WTC11 (cell line): ENCODE data around the gene FSD1L. TPM values are rescaled to one million over a fixed set of nuclear protein-coding genes. Genes with fewer than 3 reads are reported as not detected.
A peak's percentile ranks its signal among the peaks of the same experiment; 100 is the strongest.

Experiments
- ATAC-seq: fragments of 200-7000 bp; cut with Tn5 transposase; 2 replicates; pipeline ENCODE4 v1.10.0; 2021; ENCODE audit warnings: mild to moderate bottlenecking, moderate library complexity
- CTCF ChIA-PET: fragments of 300-600 bp; sonication (Branson Sonifier 250); formaldehyde crosslinking; loops from one replicate; lab custom pipeline; 2021; ENCODE audit warnings: antibody characterized with exemption; lab: Charles Lee
- POLR2A ChIA-PET: fragments of 350-600 bp; sonication (Branson Sonifier 250); formaldehyde crosslinking; loops from one replicate; lab custom pipeline; 2021; ENCODE audit warnings: antibody characterized with exemption; lab: Charles Lee
- DNase-seq: peaks from one replicate; pipeline ENCODE4 v3.0.0; 2021; ENCODE audit warnings: low spot score
- H3K27ac Mint-ChIP-seq: 2 replicates; pipeline ENCODE4 v1.8.0; 2021; ENCODE audit warnings: mixed read lengths
- H3K27me3 Mint-ChIP-seq: 2 replicates; pipeline ENCODE4 v1.8.0; 2021; ENCODE audit warnings: low read depth, mild to moderate bottlenecking, moderate library complexity, mixed read lengths
- H3K36me3 Mint-ChIP-seq: 2 replicates; pipeline ENCODE4 v1.8.0; 2021; ENCODE audit warnings: mixed read lengths
- H3K4me1 Mint-ChIP-seq: 2 replicates; pipeline ENCODE4 v1.8.0; 2022; ENCODE audit warnings: mixed read lengths
- H3K4me3 Mint-ChIP-seq: 2 replicates; pipeline ENCODE4 v1.8.0; 2021; ENCODE audit warnings: mild to moderate bottlenecking, moderate library complexity, mixed read lengths
- H3K9me3 Mint-ChIP-seq: 2 replicates; pipeline ENCODE4 v1.8.0; 2021; ENCODE audit warnings: mixed read lengths
- AFF4 ChIP-seq: sonication (generic); formaldehyde crosslinking; IDR thresholded peaks from 2 replicates; pipeline ENCODE4 v1.8.1; 2023; ENCODE audit warnings: mild to moderate bottlenecking, missing genetic modification reagents, borderline replicate concordance
- CREB1 ChIP-seq: sonication (generic); formaldehyde crosslinking; IDR thresholded peaks from 2 replicates; pipeline ENCODE4 v1.8.0; 2023; ENCODE audit warnings: mild to moderate bottlenecking, missing genetic modification reagents
- ETV6 ChIP-seq: sonication (generic); formaldehyde crosslinking; IDR thresholded peaks from 2 replicates; pipeline ENCODE4 v1.8.1; 2022; ENCODE audit warnings: mild to moderate bottlenecking, missing genetic modification reagents
- FOXJ3 ChIP-seq: sonication (generic); formaldehyde crosslinking; IDR thresholded peaks from 2 replicates; pipeline ENCODE4 v1.9.0; 2021; ENCODE audit warnings: missing genetic modification reagents, mild to moderate bottlenecking, borderline replicate concordance
- FOXP1 ChIP-seq: sonication (generic); formaldehyde crosslinking; IDR thresholded peaks from 2 replicates; pipeline ENCODE4 v1.8.0; 2022; ENCODE audit warnings: missing genetic modification reagents, mild to moderate bottlenecking, moderate library complexity, borderline replicate concordance
- GRHL2 ChIP-seq: fragments of 250-450 bp; sonication (Bioruptor Pico); IDR thresholded peaks from 2 replicates; pipeline ENCODE4 v1.8.0; 2022; ENCODE audit warnings: mild to moderate bottlenecking, moderate library complexity; ENCODE audit not compliant: insufficient replicate concordance, severe bottlenecking
- JAZF1 ChIP-seq: fragments of 250-450 bp; sonication (Bioruptor Pico); IDR thresholded peaks from 2 replicates; pipeline ENCODE4 v1.9.0; 2021; ENCODE audit warnings: moderate library complexity, mild to moderate bottlenecking, inconsistent platforms
- KAT7 ChIP-seq: sonication (generic); formaldehyde crosslinking; IDR thresholded peaks from 2 replicates; pipeline ENCODE4 v1.8.1; 2023; ENCODE audit warnings: missing genetic modification reagents, mild to moderate bottlenecking, borderline replicate concordance
- MXD4 ChIP-seq: fragments of 250-450 bp; sonication (Bioruptor Pico); IDR thresholded peaks from 2 replicates; pipeline ENCODE4 v1.8.0; 2021; ENCODE audit warnings: mild to moderate bottlenecking, moderate library complexity, borderline replicate concordance
- NR2C2 ChIP-seq: sonication (generic); formaldehyde crosslinking; IDR thresholded peaks from 2 replicates; pipeline ENCODE4 v1.8.0; 2022; ENCODE audit warnings: mild to moderate bottlenecking, missing genetic modification reagents
- OVOL2 ChIP-seq: fragments of 250-450 bp; sonication (Bioruptor Pico); IDR thresholded peaks from 2 replicates; pipeline ENCODE4 v1.9.0; 2021; ENCODE audit warnings: mild to moderate bottlenecking, borderline replicate concordance
- PREB ChIP-seq: sonication (generic); formaldehyde crosslinking; IDR thresholded peaks from 2 replicates; pipeline ENCODE4 v1.8.1; 2022; ENCODE audit warnings: mild to moderate bottlenecking, missing genetic modification reagents, moderate library complexity, borderline replicate concordance
- PRRX2 ChIP-seq: fragments of 250-450 bp; sonication (Bioruptor Pico); IDR thresholded peaks from 2 replicates; pipeline ENCODE4 v1.8.0; 2021; ENCODE audit warnings: mild to moderate bottlenecking
- RORB ChIP-seq: fragments of 250-450 bp; sonication (Bioruptor Pico); IDR thresholded peaks from 2 replicates; pipeline ENCODE4 v1.9.0; 2021; ENCODE audit warnings: mild to moderate bottlenecking
- STAT6 ChIP-seq: sonication (generic); formaldehyde crosslinking; conservative IDR thresholded peaks from 2 replicates; pipeline ENCODE4 v1.8.1; 2023; ENCODE audit warnings: mild to moderate bottlenecking, low read depth, missing genetic modification reagents, moderate library complexity
- TEAD4 ChIP-seq: sonication (generic); formaldehyde crosslinking; IDR thresholded peaks from 2 replicates; pipeline ENCODE4 v1.8.0; 2022; ENCODE audit warnings: mild to moderate bottlenecking, missing genetic modification reagents
- TP53 ChIP-seq: sonication (generic); formaldehyde crosslinking; IDR thresholded peaks from 2 replicates; pipeline ENCODE4 v1.8.1; 2023; ENCODE audit warnings: mild to moderate bottlenecking, missing genetic modification reagents
- ZNF219 ChIP-seq: sonication (generic); formaldehyde crosslinking; IDR thresholded peaks from 2 replicates; pipeline ENCODE4 v1.8.0; 2023; ENCODE audit warnings: missing genetic modification reagents, mild to moderate bottlenecking, borderline replicate concordance
- ZNF263 ChIP-seq: sonication (generic); formaldehyde crosslinking; IDR thresholded peaks from 2 replicates; pipeline ENCODE4 v1.8.1; 2022; ENCODE audit warnings: low read depth, mild to moderate bottlenecking, moderate library complexity, missing genetic modification reagents
- ZNF423 ChIP-seq: fragments of 250-450 bp; sonication (Bioruptor Pico); IDR thresholded peaks from 2 replicates; pipeline ENCODE4 v2.1.2; 2022; ENCODE audit warnings: mild to moderate bottlenecking, moderate library complexity
- total RNA-seq: library from RNA; stranded (reverse); gene quantifications from 3 replicates; pipeline ENCODE4 v1.2.3, GENCODE V29; 2021
- TF ChIP-seq, protein P1 (sequence below): sonication (generic); formaldehyde crosslinking; IDR thresholded peaks from 2 replicates; pipeline ENCODE4 v1.8.1; 2022; ENCODE audit warnings: low read depth, mild to moderate bottlenecking, moderate library complexity, missing genetic modification reagents, borderline replicate concordance
- TF ChIP-seq, protein P2 (sequence below): sonication (generic); formaldehyde crosslinking; IDR thresholded peaks from 2 replicates; pipeline ENCODE4 v1.8.0; 2023; ENCODE audit warnings: missing genetic modification reagents
- TF ChIP-seq, protein P3 (sequence below): fragments of 250-450 bp; sonication (Bioruptor Pico); IDR thresholded peaks from 2 replicates; pipeline ENCODE4 v1.9.0; 2021; ENCODE audit warnings: mild to moderate bottlenecking, borderline replicate concordance

Gene FSD1L
- total RNA-seq, 1 experiment from 2014 or later: 5.3 TPM

GRCh38 chr9:105539452-105539851 is 91.6 kb downstream of the FSD1L start:
- Mint-ChIP-seq H3K27ac (no peak overlapping the region), H3K36me3 (peaks cover 8% of the 10 kb centered on the region), H3K4me1 (no peaks in the 10 kb centered on the region), H3K27me3 (no peaks in the 10 kb centered on the region), H3K9me3 (no peaks in the 10 kb centered on the region), H3K4me3 (no peak overlapping the region)
- TF ChIP-seq ZNF219 (no peak), KAT7 (CRISPR knock-in tag) (no peak), STAT6 (CRISPR knock-in tag) (no peak), TEAD4 (CRISPR knock-in tag) (no peak), FOXJ3 (CRISPR knock-in tag) (no peak), FOXP1 (no peak), AFF4 (CRISPR knock-in tag) (no peak), GRHL2 (CRISPR knock-in tag) (no peak), TP53 (CRISPR knock-in tag) (no peak), ZNF423 (CRISPR knock-in tag) (no peak), CREB1 (no peak), MXD4 (CRISPR knock-in tag) (no peak), NR2C2 (CRISPR knock-in tag) (no peak), ZNF263 (CRISPR knock-in tag) (no peak), PRRX2 (CRISPR knock-in tag) (no peak), RORB (CRISPR knock-in tag) (no peak), ETV6 (CRISPR knock-in tag) (no peak), JAZF1 (CRISPR knock-in tag) (no peak)
- TF ChIP-seq, protein P1, sequence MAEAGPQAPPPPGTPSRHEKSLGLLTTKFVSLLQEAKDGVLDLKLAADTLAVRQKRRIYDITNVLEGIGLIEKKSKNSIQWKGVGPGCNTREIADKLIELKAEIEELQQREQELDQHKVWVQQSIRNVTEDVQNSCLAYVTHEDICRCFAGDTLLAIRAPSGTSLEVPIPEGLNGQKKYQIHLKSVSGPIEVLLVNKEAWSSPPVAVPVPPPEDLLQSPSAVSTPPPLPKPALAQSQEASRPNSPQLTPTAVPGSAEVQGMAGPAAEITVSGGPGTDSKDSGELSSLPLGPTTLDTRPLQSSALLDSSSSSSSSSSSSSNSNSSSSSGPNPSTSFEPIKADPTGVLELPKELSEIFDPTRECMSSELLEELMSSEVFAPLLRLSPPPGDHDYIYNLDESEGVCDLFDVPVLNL (CRISPR knock-in tag): no peak
- TF ChIP-seq, protein P2, sequence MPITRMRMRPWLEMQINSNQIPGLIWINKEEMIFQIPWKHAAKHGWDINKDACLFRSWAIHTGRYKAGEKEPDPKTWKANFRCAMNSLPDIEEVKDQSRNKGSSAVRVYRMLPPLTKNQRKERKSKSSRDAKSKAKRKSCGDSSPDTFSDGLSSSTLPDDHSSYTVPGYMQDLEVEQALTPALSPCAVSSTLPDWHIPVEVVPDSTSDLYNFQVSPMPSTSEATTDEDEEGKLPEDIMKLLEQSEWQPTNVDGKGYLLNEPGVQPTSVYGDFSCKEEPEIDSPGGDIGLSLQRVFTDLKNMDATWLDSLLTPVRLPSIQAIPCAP: no peak
- POLR2A ChIA-PET: no interaction called here
- CTCF ChIA-PET: no interaction called here
- ATAC-seq: 0 out of 2 replicates have a peak, but pooled peaks have one; percentile 34
- no peak for DNase-seq

- Mint-ChIP-seq H3K4me3 (no peak overlapping the region), H3K27ac (no peak overlapping the region), H3K9me3 (no peaks in the 10 kb centered on the region), H3K36me3 (peaks cover 8% of the 10 kb centered on the region), H3K4me1 (no peaks in the 10 kb centered on the region), H3K27me3 (no peaks in the 10 kb centered on the region)
- DNase-seq (no peak), ATAC-seq (no peak)
- ChIA-PET CTCF (no interaction called here), POLR2A (no interaction called here)
- TF ChIP-seq, protein P3, sequence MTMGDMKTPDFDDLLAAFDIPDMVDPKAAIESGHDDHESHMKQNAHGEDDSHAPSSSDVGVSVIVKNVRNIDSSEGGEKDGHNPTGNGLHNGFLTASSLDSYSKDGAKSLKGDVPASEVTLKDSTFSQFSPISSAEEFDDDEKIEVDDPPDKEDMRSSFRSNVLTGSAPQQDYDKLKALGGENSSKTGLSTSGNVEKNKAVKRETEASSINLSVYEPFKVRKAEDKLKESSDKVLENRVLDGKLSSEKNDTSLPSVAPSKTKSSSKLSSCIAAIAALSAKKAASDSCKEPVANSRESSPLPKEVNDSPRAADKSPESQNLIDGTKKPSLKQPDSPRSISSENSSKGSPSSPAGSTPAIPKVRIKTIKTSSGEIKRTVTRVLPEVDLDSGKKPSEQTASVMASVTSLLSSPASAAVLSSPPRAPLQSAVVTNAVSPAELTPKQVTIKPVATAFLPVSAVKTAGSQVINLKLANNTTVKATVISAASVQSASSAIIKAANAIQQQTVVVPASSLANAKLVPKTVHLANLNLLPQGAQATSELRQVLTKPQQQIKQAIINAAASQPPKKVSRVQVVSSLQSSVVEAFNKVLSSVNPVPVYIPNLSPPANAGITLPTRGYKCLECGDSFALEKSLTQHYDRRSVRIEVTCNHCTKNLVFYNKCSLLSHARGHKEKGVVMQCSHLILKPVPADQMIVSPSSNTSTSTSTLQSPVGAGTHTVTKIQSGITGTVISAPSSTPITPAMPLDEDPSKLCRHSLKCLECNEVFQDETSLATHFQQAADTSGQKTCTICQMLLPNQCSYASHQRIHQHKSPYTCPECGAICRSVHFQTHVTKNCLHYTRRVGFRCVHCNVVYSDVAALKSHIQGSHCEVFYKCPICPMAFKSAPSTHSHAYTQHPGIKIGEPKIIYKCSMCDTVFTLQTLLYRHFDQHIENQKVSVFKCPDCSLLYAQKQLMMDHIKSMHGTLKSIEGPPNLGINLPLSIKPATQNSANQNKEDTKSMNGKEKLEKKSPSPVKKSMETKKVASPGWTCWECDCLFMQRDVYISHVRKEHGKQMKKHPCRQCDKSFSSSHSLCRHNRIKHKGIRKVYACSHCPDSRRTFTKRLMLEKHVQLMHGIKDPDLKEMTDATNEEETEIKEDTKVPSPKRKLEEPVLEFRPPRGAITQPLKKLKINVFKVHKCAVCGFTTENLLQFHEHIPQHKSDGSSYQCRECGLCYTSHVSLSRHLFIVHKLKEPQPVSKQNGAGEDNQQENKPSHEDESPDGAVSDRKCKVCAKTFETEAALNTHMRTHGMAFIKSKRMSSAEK (CRISPR knock-in tag): no peak
- TF ChIP-seq OVOL2 (CRISPR knock-in tag) (no peak), PREB (CRISPR knock-in tag) (no peak)
These were observed 94.0 kb downstream of the FSD1L start for GRCh38 chr9:105541838-105542237.
